Astrocyte (in vitro differentiated cells and primary cell): ENCODE measurements around the gene RAD17. TPM values are rescaled to one million over a fixed set of nuclear protein-coding genes. Genes with fewer than 3 reads are reported as not detected.

ENCODE experiments used
- DNase-seq: peaks from one replicate; pipeline ENCODE4 v3.0.0-alpha.2; 2010; ENCODE audit warnings: low read depth
- FAIRE-seq: peaks from 2 replicates; lab custom pipeline; 2011; peaks lifted over from hg19 to GRCh38; lab: Jason Lieb, UNC
- H2AFZ ChIP-seq: 2 replicates; pipeline ENCODE4 v1.6.0; 2012; ENCODE audit warnings: low read depth, low read length, inconsistent platforms
- H3K27ac ChIP-seq: 2 replicates; pipeline ENCODE4 v1.5.1; 2011; ENCODE audit warnings: low read depth, low read length, inconsistent platforms
- H3K27me3 ChIP-seq: 2 replicates; pipeline ENCODE4 v1.6.0; 2011; ENCODE audit warnings: low read length, inconsistent platforms; ENCODE audit not compliant: insufficient read depth
- H3K36me3 ChIP-seq: 2 replicates; pipeline ENCODE4 v1.5.1; 2011; ENCODE audit warnings: low read length, inconsistent platforms; ENCODE audit not compliant: insufficient read depth
- H3K4me1 ChIP-seq: 2 replicates; pipeline ENCODE4 v1.5.1; 2011; ENCODE audit warnings: low read length, inconsistent platforms; ENCODE audit not compliant: insufficient read depth
- H3K4me2 ChIP-seq: 2 replicates; pipeline ENCODE4 v1.6.0; 2012; ENCODE audit warnings: low read length, inconsistent platforms
- H3K4me3 ChIP-seq: 2 replicates; pipeline ENCODE4 v1.5.1; 2011; ENCODE audit warnings: low read depth, mild to moderate bottlenecking, low read length, inconsistent platforms; ENCODE audit not compliant: insufficient read depth
- H3K79me2 ChIP-seq: 2 replicates; pipeline ENCODE4 v1.6.0; 2012; ENCODE audit warnings: mild to moderate bottlenecking, low read length, inconsistent platforms; ENCODE audit not compliant: insufficient read depth
- H3K9ac ChIP-seq: 2 replicates; pipeline ENCODE4 v1.6.0; 2012; ENCODE audit warnings: mild to moderate bottlenecking, low read length, inconsistent platforms
- H3K9me3 ChIP-seq: 2 replicates; pipeline ENCODE4 v1.5.1; 2012; ENCODE audit warnings: low read depth, mild to moderate bottlenecking, low read length, inconsistent platforms; ENCODE audit not compliant: insufficient read depth
- H4K20me1 ChIP-seq: 2 replicates; pipeline ENCODE4 v1.6.0; 2012; ENCODE audit warnings: low read length, inconsistent platforms; ENCODE audit not compliant: insufficient read depth
- H3K27ac Mint-ChIP-seq: one replicate; pipeline ENCODE4 v1.8.0; 2021; ENCODE audit warnings: mild to moderate bottlenecking, mixed read lengths; ENCODE audit not compliant: unreplicated experiment
- H3K27me3 Mint-ChIP-seq: one replicate; pipeline ENCODE4 v1.8.0; 2021; ENCODE audit warnings: low read depth, mixed read lengths; ENCODE audit not compliant: unreplicated experiment
- H3K36me3 Mint-ChIP-seq: one replicate; pipeline ENCODE4 v1.8.0; 2021; ENCODE audit warnings: low read depth, mixed read lengths; ENCODE audit not compliant: unreplicated experiment
- H3K4me1 Mint-ChIP-seq: one replicate; pipeline ENCODE4 v1.8.0; 2021; ENCODE audit warnings: low read depth, mixed read lengths; ENCODE audit not compliant: unreplicated experiment
- H3K4me3 Mint-ChIP-seq: one replicate; pipeline ENCODE4 v1.8.0; 2021; ENCODE audit warnings: mild to moderate bottlenecking, moderate library complexity, mixed read lengths; ENCODE audit not compliant: unreplicated experiment
- H3K9me3 Mint-ChIP-seq: one replicate; pipeline ENCODE4 v1.8.0; 2021; ENCODE audit warnings: mild to moderate bottlenecking, mixed read lengths; ENCODE audit not compliant: unreplicated experiment
- CTCF ChIP-seq: IDR thresholded peaks from 2 replicates; pipeline ENCODE4 v1.5.1; 2011; ENCODE audit warnings: low read depth, mild to moderate bottlenecking, inconsistent platforms, low read length, moderate library complexity; ENCODE audit not compliant: insufficient read depth
- EZH2 ChIP-seq: IDR thresholded peaks from 2 replicates; pipeline ENCODE4 v1.6.1; 2012; ENCODE audit warnings: mild to moderate bottlenecking, low read length, inconsistent platforms; ENCODE audit not compliant: insufficient read depth
- total RNA-seq: library from RNA; stranded (reverse); gene quantifications from 2 replicates; pipeline ENCODE4 v1.2.1, GENCODE V29; 2021

Gene RAD17
- total RNA-seq, 1 donor from 2014 or later = 24.1 TPM

- Histone ChIP-seq H3K4me1 (no peaks in the 10 kb centered on the region), H3K27ac (no peak overlapping the region), H2AFZ (no peak overlapping the region), H3K79me2 (no peaks in the 10 kb centered on the region), H3K9me3 (no peaks in the 10 kb centered on the region), H3K36me3 (no peaks in the 10 kb centered on the region), H3K4me2 (no peak overlapping the region), H4K20me1 (no peaks in the 10 kb centered on the region), H3K27me3 (no peaks in the 10 kb centered on the region), H3K4me3 (no peak overlapping the region), H3K9ac (no peak overlapping the region)
- DNase-seq (no peak), FAIRE-seq (no peak)
- H3K27me3 Mint-ChIP-seq = no peaks in the 10 kb centered on the region
- no peaks in the 10 kb centered on the region for H3K4me1 Mint-ChIP-seq
- no peak overlapping the region for H3K27ac Mint-ChIP-seq
- TF ChIP-seq EZH2 (no peak), CTCF (no peak)
- no peak overlapping the region for H3K4me3 Mint-ChIP-seq
- H3K36me3 Mint-ChIP-seq = no peaks in the 10 kb centered on the region
- H3K9me3 Mint-ChIP-seq = no peaks in the 10 kb centered on the region
These were observed 26.5 kb upstream of the RAD17 start for GRCh38 chr5:69343083-69343482.

- DNase-seq (no peak), FAIRE-seq (no peak)
- Histone ChIP-seq H3K9ac (no peak overlapping the region), H2AFZ (no peak overlapping the region), H3K4me1 (no peaks in the 10 kb centered on the region), H3K27me3 (no peaks in the 10 kb centered on the region), H4K20me1 (no peaks in the 10 kb centered on the region), H3K9me3 (no peaks in the 10 kb centered on the region), H3K4me2 (no peak overlapping the region), H3K27ac (no peak overlapping the region), H3K4me3 (no peak overlapping the region), H3K36me3 (peaks cover 6% of the 10 kb centered on the region), H3K79me2 (no peaks in the 10 kb centered on the region)
- H3K36me3 Mint-ChIP-seq = peaks cover 6% of the 10 kb centered on the region
- H3K27me3 Mint-ChIP-seq = no peaks in the 10 kb centered on the region
- no peak for TF ChIP-seq EZH2
- TF ChIP-seq CTCF = no peak
- H3K4me1 Mint-ChIP-seq = no peaks in the 10 kb centered on the region
- no peak overlapping the region for H3K4me3 Mint-ChIP-seq
- no peaks in the 10 kb centered on the region for H3K9me3 Mint-ChIP-seq
- no peak overlapping the region for H3K27ac Mint-ChIP-seq
These were observed 19.0 kb upstream of the RAD17 start for GRCh38 chr5:69350664-69351063.

- no peak for DNase-seq
- Histone ChIP-seq H3K4me2 (no peak overlapping the region), H3K36me3 (peaks cover 10% of the 10 kb centered on the region), H3K27me3 (no peaks in the 10 kb centered on the region), H3K4me1 (no peaks in the 10 kb centered on the region), H3K79me2 (peaks cover 75% of the 10 kb centered on the region), H3K4me3 (no peak overlapping the region), H3K9me3 (no peaks in the 10 kb centered on the region), H4K20me1 (peaks cover 42% of the 10 kb centered on the region), H3K9ac (no peak overlapping the region), H3K27ac (no peak overlapping the region), H2AFZ (no peak overlapping the region)
- no peaks in the 10 kb centered on the region for H3K9me3 Mint-ChIP-seq
- H3K27ac Mint-ChIP-seq = no peak overlapping the region
- TF ChIP-seq CTCF = no peak
- no peak for TF ChIP-seq EZH2
- no peak overlapping the region for H3K4me3 Mint-ChIP-seq
- H3K36me3 Mint-ChIP-seq = peaks cover 4% of the 10 kb centered on the region
- H3K4me1 Mint-ChIP-seq = no peaks in the 10 kb centered on the region
- FAIRE-seq = no peak
- no peaks in the 10 kb centered on the region for H3K27me3 Mint-ChIP-seq
These were observed 9.9 kb upstream of the RAD17 start for GRCh38 chr5:69359699-69360098.
